GM10266 (cell line): ENCODE results near the gene SDF2L1.
A peak's percentile ranks its signal among the peaks of the same experiment; 100 is the strongest.

Experiments
- DNase-seq: peaks from one replicate; pipeline ENCODE4 v3.0.0; 2012; ENCODE audit errors: extremely low spot score
- CTCF ChIP-seq: IDR thresholded peaks from 2 replicates; pipeline ENCODE4 v1.5.1; 2012; ENCODE audit warnings: mild to moderate bottlenecking, low read depth; ENCODE audit not compliant: control insufficient read depth, insufficient read depth; ENCODE audit errors: missing control alignments

SDF2L1 gene

DNA sequence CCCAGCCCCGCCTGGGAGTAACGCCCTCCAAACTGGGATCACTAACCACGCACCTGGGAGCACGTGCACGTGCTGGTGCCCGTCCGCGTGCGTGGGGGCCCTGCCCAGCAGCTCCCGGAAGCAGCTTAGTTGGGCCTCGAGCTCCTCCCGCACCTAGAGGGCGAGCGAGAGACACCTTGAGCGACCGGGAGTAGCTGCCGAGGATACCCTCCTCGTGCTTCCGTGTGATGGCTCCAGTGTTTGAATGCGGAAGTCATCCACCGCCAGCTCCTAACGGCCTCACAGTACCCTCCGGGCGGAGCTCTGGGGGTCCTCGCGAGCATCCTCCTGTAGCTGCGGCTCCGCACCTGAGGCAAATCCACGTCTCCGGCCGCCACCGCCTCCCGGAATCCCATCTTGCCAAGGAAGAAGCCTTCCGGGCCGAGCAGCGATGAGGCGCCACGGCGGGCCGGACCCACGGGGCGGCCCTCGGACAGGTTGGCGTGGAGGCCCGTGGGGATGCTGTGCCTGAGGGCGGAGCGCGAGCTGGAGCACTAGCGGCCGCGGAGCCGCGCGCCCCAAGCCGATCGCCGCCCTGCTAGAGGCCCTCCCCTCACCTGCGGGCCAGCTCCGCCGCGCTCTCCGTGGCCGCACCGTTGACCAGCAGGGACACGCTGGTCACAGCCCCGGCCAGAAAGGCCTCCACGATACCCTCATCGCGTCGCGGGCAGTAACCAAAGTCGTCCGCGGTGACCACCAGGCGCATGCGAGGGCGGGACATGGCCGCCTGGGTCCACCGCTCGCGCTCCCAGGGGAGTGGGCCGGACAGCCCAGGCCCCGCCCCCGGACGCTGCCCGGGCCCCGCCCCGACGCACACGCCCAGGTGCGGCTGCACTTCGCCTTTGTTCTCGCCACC lies 12.6 kb upstream of the SDF2L1 start, which contains the start of gene YDJC:
YDJC (minus strand) TSS at position 768 of the 895 bp plus-strand sequence; CDS start at position 760, 8 bp downstream.
- peak; percentile 97 for DNase-seq
- peak; percentile 77 for TF ChIP-seq CTCF

- TF ChIP-seq CTCF = no peak
- DNase-seq = no peak
Measured at GRCh38 chr22:21631025-21631424, 11.1 kb upstream of the SDF2L1 start.

- TF ChIP-seq CTCF = no peak
- no peak for DNase-seq
Measured at GRCh38 chr22:21632237-21632895, 9.7 kb upstream of the SDF2L1 start, which contains the start of gene CCDC116. CCDC116 (plus strand) TSS chr22:21632760; CDS start chr22:21633182, 422 bp downstream.

- TF ChIP-seq CTCF = no peak
- DNase-seq = no peak
Measured at GRCh38 chr22:21632931-21633330, 9.2 kb upstream of the SDF2L1 start.

DNA sequence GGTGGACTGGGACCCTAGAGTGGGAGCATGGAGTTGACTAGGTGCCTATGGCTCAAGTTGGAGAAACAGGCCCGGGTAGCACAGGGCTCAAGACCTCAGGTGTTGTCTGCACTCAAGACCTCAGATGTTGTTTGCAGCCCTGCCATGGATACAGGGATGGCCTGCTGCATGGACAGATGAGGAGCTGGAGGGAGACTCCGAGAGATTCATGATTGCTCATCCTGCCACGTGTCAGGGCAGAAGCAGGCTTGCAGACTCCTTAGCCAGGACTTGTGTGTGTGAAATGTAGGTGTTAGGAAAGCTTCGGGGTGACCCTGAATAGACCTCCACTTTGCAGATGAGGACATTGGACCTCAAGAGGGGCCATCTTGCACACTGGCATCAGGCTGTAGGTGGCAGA lies 8.6 kb upstream of the SDF2L1 start:
- TF ChIP-seq CTCF = no peak
- DNase-seq = no peak

- no peak for DNase-seq
- TF ChIP-seq CTCF = no peak
Measured at GRCh38 chr22:21634081-21634480, 8.0 kb upstream of the SDF2L1 start.
